BJ (cell line): ENCODE data around the gene UACA. TPM values are rescaled to one million over a fixed set of nuclear protein-coding genes. Genes with fewer than 3 reads are reported as not detected.
A peak's percentile ranks its signal among the peaks of the same experiment; 100 is the strongest.

Source experiments
- CTCF ChIA-PET: fragments of 350-600 bp; formaldehyde crosslinking; extraction: SDS; loops from one replicate; lab custom pipeline; 2021; ENCODE audit warnings: antibody characterized with exemption, inconsistent platforms; lab: Yijun Ruan, JAX
- POLR2A ChIA-PET: fragments of 300-600 bp; sonication (Branson Sonifier 250); formaldehyde crosslinking; extraction: SDS; loops from one replicate; lab custom pipeline; 2021; ENCODE audit warnings: antibody characterized with exemption; lab: Charles Lee
- DNase-seq: peaks from one replicate; pipeline ENCODE4 v3.0.0-alpha.2; 2011; ENCODE audit warnings: low read depth
- H3K27me3 ChIP-seq: 2 replicates; pipeline ENCODE4 v1.6.0; 2011; ENCODE audit warnings: low read length; ENCODE audit not compliant: control insufficient read depth, insufficient read depth
- H3K36me3 ChIP-seq: 2 replicates; pipeline ENCODE4 v1.5.1; 2011; ENCODE audit warnings: low read length; ENCODE audit not compliant: control insufficient read depth, insufficient read depth
- H3K4me3 ChIP-seq: 2 replicates; pipeline ENCODE4 v1.5.1; 2011; ENCODE audit warnings: low read depth, mild to moderate bottlenecking, control low read depth, low read length
- CTCF ChIP-seq: IDR thresholded peaks from 2 replicates; pipeline ENCODE4 v1.5.1; 2011; ENCODE audit warnings: low read depth, mild to moderate bottlenecking, control low read depth, inconsistent platforms, low read length, moderate library complexity; ENCODE audit not compliant: insufficient read depth
- polyA plus RNA-seq: library from polyadenylated mRNA; depleted of rRNA; stranded (reverse); fragments of >200 nt; gene quantifications from 2 replicates; pipeline ENCODE4 v1.2.3, GENCODE V29; 2011

The UACA gene
- polyA plus RNA-seq, 1 experiment: 143 TPM

- no peaks in the 10 kb centered on the region for H3K36me3 ChIP-seq
- DNase-seq: no peak
- H3K4me3 ChIP-seq: no peak overlapping the region
- CTCF ChIA-PET: interaction anchor here (1.2 kb wide), 1 partner anchor 75 kb away, joined by 4 read pairs; no protein-coding TSS in a partner anchor
- TF ChIP-seq CTCF: no peak
- H3K27me3 ChIP-seq: no peaks in the 10 kb centered on the region
- POLR2A ChIA-PET: no interaction called here
Observed at GRCh38 chr15:70643783-70644125, 119.6 kb downstream of the UACA start.

GRCh38 chr15:70643106-70643782, 120.1 kb downstream of the UACA start:
- Histone ChIP-seq H3K27me3 (no peaks in the 10 kb centered on the region), H3K4me3 (no peak overlapping the region), H3K36me3 (no peaks in the 10 kb centered on the region)
- no peak for DNase-seq
- TF ChIP-seq CTCF: no peak
- ChIA-PET POLR2A (interaction anchor here (0.6 kb wide), 1 partner anchor 424 kb away, joined by 6 read pairs; no protein-coding TSS in a partner anchor), CTCF (interaction anchor here (1.2 kb wide), 1 partner anchor 74 kb away, joined by 4 read pairs; no protein-coding TSS in a partner anchor)

- Histone ChIP-seq H3K27me3 (no peaks in the 10 kb centered on the region), H3K4me3 (no peak overlapping the region), H3K36me3 (peaks cover 3% of the 10 kb centered on the region)
- POLR2A ChIA-PET: no interaction called here
- DNase-seq: no peak
- peak; percentile 36; the same call in 1 of the 2 replicates for TF ChIP-seq CTCF
- CTCF ChIA-PET: interaction anchor here (0.6 to 1.5 kb wide), 4 partner anchors 61 to 1160 kb away, joined by 3 to 16 read pairs (median 4); no protein-coding TSS in a partner anchor
Observed at GRCh38 chr15:70636540-70637165, 126.7 kb downstream of the UACA start.

GRCh38 chr15:70635895-70636294, 127.5 kb downstream of the UACA start:
- POLR2A ChIA-PET: no interaction called here
- TF ChIP-seq CTCF: no peak
- no peak for DNase-seq
- CTCF ChIA-PET: interaction anchor here (0.7 to 1.4 kb wide), 3 partner anchors 66 to 1160 kb away, joined by 3 to 5 read pairs (median 3); no protein-coding TSS in a partner anchor
- H3K27me3 ChIP-seq: no peaks in the 10 kb centered on the region
- no peak overlapping the region for H3K4me3 ChIP-seq
- H3K36me3 ChIP-seq: peaks cover 3% of the 10 kb centered on the region

GRCh38 chr15:70633991-70634390, 129.4 kb downstream of the UACA start:
- DNase-seq: no peak
- CTCF ChIA-PET: no interaction called here
- POLR2A ChIA-PET: no interaction called here
- no peak overlapping the region for H3K4me3 ChIP-seq
- H3K27me3 ChIP-seq: no peaks in the 10 kb centered on the region
- peaks cover 4% of the 10 kb centered on the region for H3K36me3 ChIP-seq
- TF ChIP-seq CTCF: no peak
